GM23338 (cell line): Measurements from ENCODE around the gene EFHD2. TPM values are rescaled to one million over a fixed set of nuclear protein-coding genes. Genes with fewer than 3 reads are reported as not detected.

Experiments used
- ATAC-seq: fragments of 200-7000 bp; cut with Tn5 transposase; 3 replicates; pipeline ENCODE4 v1.9.1; 2020
- DNase-seq: peaks from one replicate; pipeline ENCODE4 v3.0.0-alpha.2; 2015; ENCODE audit warnings: low spot score
- H2AFZ ChIP-seq: fragments of 200-600 bp; sonication (generic); 2 replicates; pipeline ENCODE4 v1.8.0; 2016; ENCODE audit warnings: antibody characterized with exemption, mild to moderate bottlenecking, moderate library complexity
- H3F3A ChIP-seq: fragments of 200-600 bp; sonication (generic); replicated peaks from 2 replicates; pipeline ENCODE4 v1.8.0; 2017; ENCODE audit warnings: antibody characterized with exemption, mixed run types, low read depth
- H3K27ac ChIP-seq: fragments of 200-600 bp; sonication (generic); 2 replicates; pipeline ENCODE4 v1.6.1; 2016; ENCODE audit warnings: low read depth
- H3K27me3 ChIP-seq: fragments of 200-600 bp; sonication (generic); 2 replicates; pipeline ENCODE4 v1.8.0; 2016; ENCODE audit warnings: mild to moderate bottlenecking, mixed run types, moderate library complexity; ENCODE audit not compliant: insufficient read depth
- H3K36me3 ChIP-seq: fragments of 200-600 bp; sonication (generic); 2 replicates; pipeline ENCODE4 v1.8.0; 2016; ENCODE audit warnings: mild to moderate bottlenecking; ENCODE audit not compliant: insufficient read depth
- H3K4me1 ChIP-seq: fragments of 200-600 bp; sonication (generic); 2 replicates; pipeline ENCODE4 v1.8.0; 2016; ENCODE audit warnings: mild to moderate bottlenecking, moderate library complexity; ENCODE audit not compliant: insufficient read depth
- H3K4me2 ChIP-seq: fragments of 200-600 bp; sonication (generic); 2 replicates; pipeline ENCODE4 v1.7.1; 2017; ENCODE audit warnings: mixed run types
- H3K4me3 ChIP-seq: fragments of 200-600 bp; sonication (generic); 2 replicates; pipeline ENCODE4 v1.6.1; 2016; ENCODE audit warnings: mixed run types
- H3K79me2 ChIP-seq: fragments of 200-600 bp; sonication (generic); replicated peaks from 2 replicates; pipeline ENCODE4 v1.8.0; 2017; ENCODE audit warnings: mild to moderate bottlenecking; ENCODE audit not compliant: insufficient read depth
- H3K9me2 ChIP-seq: fragments of 200-600 bp; sonication (generic); 2 replicates; pipeline ENCODE4 v1.8.0; 2017; ENCODE audit not compliant: insufficient read depth
- H4K20me1 ChIP-seq: fragments of 200-600 bp; sonication (generic); replicated peaks from 2 replicates; pipeline ENCODE4 v1.8.0; 2017; ENCODE audit warnings: mild to moderate bottlenecking; ENCODE audit not compliant: insufficient read depth
- H3K27ac Mint-ChIP-seq: 2 replicates; pipeline ENCODE4 v1.8.0; 2020; ENCODE audit warnings: inconsistent platforms, mild to moderate bottlenecking, moderate library complexity, mixed read lengths
- H3K27me3 Mint-ChIP-seq: 3 replicates; pipeline ENCODE4 v1.8.0; 2022; ENCODE audit warnings: low read depth, mild to moderate bottlenecking, moderate library complexity, mixed read lengths, inconsistent platforms; ENCODE audit not compliant: insufficient read depth, poor library complexity
- H3K36me3 Mint-ChIP-seq: 3 replicates; pipeline ENCODE4 v1.8.0; 2021; ENCODE audit warnings: low read depth, mild to moderate bottlenecking, inconsistent platforms, moderate library complexity, mixed read lengths
- H3K4me1 Mint-ChIP-seq: 3 replicates; pipeline ENCODE4 v1.8.0; 2020; ENCODE audit warnings: mild to moderate bottlenecking, inconsistent platforms, mixed read lengths
- H3K4me3 Mint-ChIP-seq: 3 replicates; pipeline ENCODE4 v1.8.0; 2021; ENCODE audit warnings: moderate library complexity, mild to moderate bottlenecking, inconsistent platforms, mixed read lengths
- H3K9me3 Mint-ChIP-seq: 3 replicates; pipeline ENCODE4 v1.8.0; 2020; ENCODE audit warnings: moderate library complexity, mild to moderate bottlenecking, inconsistent platforms, mixed read lengths
- CREB1 ChIP-seq: fragments of 250-450 bp; sonication (Bioruptor Pico); IDR thresholded peaks from 2 replicates; pipeline ENCODE4 v1.5.0; 2020; ENCODE audit warnings: low read depth, mild to moderate bottlenecking, moderate library complexity
- CTCF ChIP-seq, 2 experiments: fragments of 200-600 bp in 1 of 2; sonication (generic) in 1 of 2; conservative IDR thresholded peaks; 2 replicates each; pipeline versions ENCODE4 v1.5.1 to v1.6.1; 2016 to 2017; ENCODE audit warnings: antibody characterized with exemption in 2 of 2, low read depth in 2 of 2, mild to moderate bottlenecking in 2 of 2, moderate library complexity in 1 of 2
- ETS1 ChIP-seq: IDR thresholded peaks from 2 replicates; pipeline ENCODE4 v1.6.1; 2016; ENCODE audit warnings: antibody characterized with exemption
- EZH2 ChIP-seq: fragments of 200-600 bp; sonication (generic); IDR thresholded peaks from one replicate; pipeline ENCODE4 v1.8.0; 2017; ENCODE audit warnings: antibody characterized with exemption, mild to moderate bottlenecking, low read depth; ENCODE audit not compliant: unreplicated experiment
- EZH2phosphoT487 ChIP-seq: fragments of 200-600 bp; sonication (generic); IDR thresholded peaks from one replicate; pipeline ENCODE4 v1.8.1; 2018; ENCODE audit warnings: antibody characterized with exemption; ENCODE audit not compliant: unreplicated experiment
- JUNB ChIP-seq: IDR thresholded peaks from one replicate; pipeline ENCODE4 v1.6.1; 2016; ENCODE audit warnings: antibody characterized with exemption; ENCODE audit not compliant: unreplicated experiment
- NANOG ChIP-seq: IDR thresholded peaks from 2 replicates; pipeline ENCODE4 v1.6.1; 2016; ENCODE audit warnings: antibody characterized with exemption, borderline replicate concordance
- POLR2AphosphoS5 ChIP-seq: IDR thresholded peaks from 2 replicates; pipeline ENCODE4 v1.6.1; 2016; ENCODE audit warnings: antibody characterized with exemption, low read depth
- STAT1 ChIP-seq: IDR thresholded peaks from one replicate; pipeline ENCODE4 v1.6.1; 2016; ENCODE audit warnings: antibody characterized with exemption; ENCODE audit not compliant: unreplicated experiment
- ZNF114 ChIP-seq: fragments of 250-450 bp; sonication (Bioruptor Pico); IDR thresholded peaks from 2 replicates; pipeline ENCODE4 v1.5.0; 2020; ENCODE audit warnings: mild to moderate bottlenecking, moderate library complexity
- ZNF331 ChIP-seq: fragments of 250-450 bp; sonication (Bioruptor Pico); IDR thresholded peaks from 2 replicates; pipeline ENCODE4 v1.5.0; 2020; ENCODE audit warnings: low read depth, mild to moderate bottlenecking, moderate library complexity
- ZNF462 ChIP-seq: fragments of 250-450 bp; sonication (Bioruptor Pico); IDR thresholded peaks from 2 replicates; pipeline ENCODE4 v1.5.0; 2020; ENCODE audit warnings: mild to moderate bottlenecking, moderate library complexity
- polyA plus RNA-seq: library from polyadenylated mRNA; unstranded; fragments of >200 nt; fragmentation: Nextera tagmentation; extraction: Ambion mirVana; gene quantifications from 2 replicates; pipeline ENCODE4 v1.2.1, GENCODE V29; 2016
- total RNA-seq: library from RNA; depleted of rRNA; stranded (reverse); fragments of >200 nt; shearing (Covaris generic); gene quantifications from 2 replicates; pipeline ENCODE4 v1.2.3, GENCODE V29; 2014
- TF ChIP-seq, protein P1 (sequence below): IDR thresholded peaks from one replicate; pipeline ENCODE4 v1.6.1; 2018; ENCODE audit warnings: antibody characterized with exemption; ENCODE audit not compliant: unreplicated experiment

EFHD2 gene
- total and polyA plus RNA-seq, 2 experiments from 2014 or later, result 22.8 to 23.7 TPM

DNA sequence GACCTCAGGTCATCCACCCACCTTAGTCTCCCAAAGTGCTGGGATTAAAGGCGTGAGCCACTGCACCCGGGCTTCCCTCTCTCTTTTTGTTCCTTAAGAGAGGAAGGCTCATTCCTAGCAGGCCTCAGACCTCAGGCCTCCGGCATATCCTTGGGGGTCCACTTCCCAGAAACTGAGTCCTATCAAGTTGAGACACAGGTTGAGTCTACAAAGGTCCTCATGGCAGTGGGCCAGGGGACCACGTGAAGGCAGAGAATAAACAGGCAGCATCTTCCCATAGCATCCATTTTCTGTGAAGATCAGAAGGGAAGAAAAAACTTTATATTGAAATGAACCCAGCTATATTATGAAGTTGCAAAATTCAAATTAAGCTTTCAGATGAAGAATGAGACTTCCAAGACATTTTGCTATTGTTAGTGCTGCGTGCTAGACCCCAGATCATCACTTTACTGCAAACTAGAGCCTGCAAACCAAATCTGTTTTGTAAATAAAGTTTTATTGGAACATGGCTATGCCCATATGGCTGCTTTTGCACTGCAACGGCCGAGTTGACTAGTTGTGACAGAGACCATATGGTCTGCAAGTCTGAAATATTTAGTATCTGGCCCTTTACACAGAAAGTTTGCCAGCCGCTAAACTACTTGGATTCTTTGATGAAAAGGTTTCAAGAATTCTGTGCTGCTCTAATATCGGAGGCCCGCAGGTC, 43.3 kb downstream of the EFHD2 start:
- Histone ChIP-seq H3K4me3 (no peak overlapping the region), H3F3A (no peaks in the 10 kb centered on the region), H3K9me2 (no peaks in the 10 kb centered on the region), H2AFZ (no peak overlapping the region), H3K27me3 (no peaks in the 10 kb centered on the region), H3K36me3 (no peaks in the 10 kb centered on the region), H3K27ac (no peak overlapping the region), H3K4me1 (no peaks in the 10 kb centered on the region), H3K4me2 (no peak overlapping the region), H4K20me1 (no peaks in the 10 kb centered on the region), H3K79me2 (no peaks in the 10 kb centered on the region)
- Mint-ChIP-seq H3K27ac (no peak overlapping the region), H3K4me3 (no peak overlapping the region), H3K4me1 (peaks cover 6% of the 10 kb centered on the region; the same call in 1 of the 3 replicates), H3K27me3 (peaks cover 6% of the 10 kb centered on the region), H3K9me3 (peaks cover 4% of the 10 kb centered on the region), H3K36me3 (no peaks in the 10 kb centered on the region; the same call in 2 of the 3 replicates)
- no peak for DNase-seq
- no peak for TF ChIP-seq ZNF114 (CRISPR knock-in tag)
- TF ChIP-seq, protein P1, sequence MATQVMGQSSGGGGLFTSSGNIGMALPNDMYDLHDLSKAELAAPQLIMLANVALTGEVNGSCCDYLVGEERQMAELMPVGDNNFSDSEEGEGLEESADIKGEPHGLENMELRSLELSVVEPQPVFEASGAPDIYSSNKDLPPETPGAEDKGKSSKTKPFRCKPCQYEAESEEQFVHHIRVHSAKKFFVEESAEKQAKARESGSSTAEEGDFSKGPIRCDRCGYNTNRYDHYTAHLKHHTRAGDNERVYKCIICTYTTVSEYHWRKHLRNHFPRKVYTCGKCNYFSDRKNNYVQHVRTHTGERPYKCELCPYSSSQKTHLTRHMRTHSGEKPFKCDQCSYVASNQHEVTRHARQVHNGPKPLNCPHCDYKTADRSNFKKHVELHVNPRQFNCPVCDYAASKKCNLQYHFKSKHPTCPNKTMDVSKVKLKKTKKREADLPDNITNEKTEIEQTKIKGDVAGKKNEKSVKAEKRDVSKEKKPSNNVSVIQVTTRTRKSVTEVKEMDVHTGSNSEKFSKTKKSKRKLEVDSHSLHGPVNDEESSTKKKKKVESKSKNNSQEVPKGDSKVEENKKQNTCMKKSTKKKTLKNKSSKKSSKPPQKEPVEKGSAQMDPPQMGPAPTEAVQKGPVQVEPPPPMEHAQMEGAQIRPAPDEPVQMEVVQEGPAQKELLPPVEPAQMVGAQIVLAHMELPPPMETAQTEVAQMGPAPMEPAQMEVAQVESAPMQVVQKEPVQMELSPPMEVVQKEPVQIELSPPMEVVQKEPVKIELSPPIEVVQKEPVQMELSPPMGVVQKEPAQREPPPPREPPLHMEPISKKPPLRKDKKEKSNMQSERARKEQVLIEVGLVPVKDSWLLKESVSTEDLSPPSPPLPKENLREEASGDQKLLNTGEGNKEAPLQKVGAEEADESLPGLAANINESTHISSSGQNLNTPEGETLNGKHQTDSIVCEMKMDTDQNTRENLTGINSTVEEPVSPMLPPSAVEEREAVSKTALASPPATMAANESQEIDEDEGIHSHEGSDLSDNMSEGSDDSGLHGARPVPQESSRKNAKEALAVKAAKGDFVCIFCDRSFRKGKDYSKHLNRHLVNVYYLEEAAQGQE, result no peak
- TF ChIP-seq CREB1 (CRISPR knock-in tag), result no peak
- no peak for TF ChIP-seq CTCF (conservative IDR thresholded peaks at IDR 0.05; ENCODE audit: low read depth in 2 of 2)
- no peak for TF ChIP-seq ZNF331 (CRISPR knock-in tag)
- no peak for TF ChIP-seq POLR2AphosphoS5
- TF ChIP-seq NANOG, result no peak
- no peak for TF ChIP-seq JUNB
- TF ChIP-seq ETS1, result no peak
- TF ChIP-seq STAT1, result no peak
- TF ChIP-seq EZH2, result no peak
- TF ChIP-seq ZNF462, result no peak
- no peak for TF ChIP-seq EZH2phosphoT487
- no peak for ATAC-seq
